GM23338 (cell line): ENCODE results near the gene ALDH3A2. TPM values are rescaled to one million over a fixed set of nuclear protein-coding genes. Genes with fewer than 3 reads are reported as not detected.

Experiments used
- ATAC-seq: fragments of 200-7000 bp; cut with Tn5 transposase; 3 replicates; pipeline ENCODE4 v1.9.1; 2020
- DNase-seq: peaks from one replicate; pipeline ENCODE4 v3.0.0-alpha.2; 2015; ENCODE audit warnings: low spot score
- H2AFZ ChIP-seq: fragments of 200-600 bp; sonication (generic); 2 replicates; pipeline ENCODE4 v1.8.0; 2016; ENCODE audit warnings: antibody characterized with exemption, mild to moderate bottlenecking, moderate library complexity
- H3F3A ChIP-seq: fragments of 200-600 bp; sonication (generic); replicated peaks from 2 replicates; pipeline ENCODE4 v1.8.0; 2017; ENCODE audit warnings: antibody characterized with exemption, mixed run types, low read depth
- H3K27ac ChIP-seq: fragments of 200-600 bp; sonication (generic); 2 replicates; pipeline ENCODE4 v1.6.1; 2016; ENCODE audit warnings: low read depth
- H3K27me3 ChIP-seq: fragments of 200-600 bp; sonication (generic); 2 replicates; pipeline ENCODE4 v1.8.0; 2016; ENCODE audit warnings: mild to moderate bottlenecking, mixed run types, moderate library complexity; ENCODE audit not compliant: insufficient read depth
- H3K36me3 ChIP-seq: fragments of 200-600 bp; sonication (generic); 2 replicates; pipeline ENCODE4 v1.8.0; 2016; ENCODE audit warnings: mild to moderate bottlenecking; ENCODE audit not compliant: insufficient read depth
- H3K4me1 ChIP-seq: fragments of 200-600 bp; sonication (generic); 2 replicates; pipeline ENCODE4 v1.8.0; 2016; ENCODE audit warnings: mild to moderate bottlenecking, moderate library complexity; ENCODE audit not compliant: insufficient read depth
- H3K4me2 ChIP-seq: fragments of 200-600 bp; sonication (generic); 2 replicates; pipeline ENCODE4 v1.7.1; 2017; ENCODE audit warnings: mixed run types
- H3K4me3 ChIP-seq: fragments of 200-600 bp; sonication (generic); 2 replicates; pipeline ENCODE4 v1.6.1; 2016; ENCODE audit warnings: mixed run types
- H3K79me2 ChIP-seq: fragments of 200-600 bp; sonication (generic); replicated peaks from 2 replicates; pipeline ENCODE4 v1.8.0; 2017; ENCODE audit warnings: mild to moderate bottlenecking; ENCODE audit not compliant: insufficient read depth
- H3K9me2 ChIP-seq: fragments of 200-600 bp; sonication (generic); 2 replicates; pipeline ENCODE4 v1.8.0; 2017; ENCODE audit not compliant: insufficient read depth
- H4K20me1 ChIP-seq: fragments of 200-600 bp; sonication (generic); replicated peaks from 2 replicates; pipeline ENCODE4 v1.8.0; 2017; ENCODE audit warnings: mild to moderate bottlenecking; ENCODE audit not compliant: insufficient read depth
- H3K27ac Mint-ChIP-seq: 2 replicates; pipeline ENCODE4 v1.8.0; 2020; ENCODE audit warnings: inconsistent platforms, mild to moderate bottlenecking, moderate library complexity, mixed read lengths
- H3K27me3 Mint-ChIP-seq: 3 replicates; pipeline ENCODE4 v1.8.0; 2022; ENCODE audit warnings: low read depth, mild to moderate bottlenecking, moderate library complexity, mixed read lengths, inconsistent platforms; ENCODE audit not compliant: insufficient read depth, poor library complexity
- H3K36me3 Mint-ChIP-seq: 3 replicates; pipeline ENCODE4 v1.8.0; 2021; ENCODE audit warnings: low read depth, mild to moderate bottlenecking, inconsistent platforms, moderate library complexity, mixed read lengths
- H3K4me1 Mint-ChIP-seq: 3 replicates; pipeline ENCODE4 v1.8.0; 2020; ENCODE audit warnings: mild to moderate bottlenecking, inconsistent platforms, mixed read lengths
- H3K4me3 Mint-ChIP-seq: 3 replicates; pipeline ENCODE4 v1.8.0; 2021; ENCODE audit warnings: moderate library complexity, mild to moderate bottlenecking, inconsistent platforms, mixed read lengths
- H3K9me3 Mint-ChIP-seq: 3 replicates; pipeline ENCODE4 v1.8.0; 2020; ENCODE audit warnings: moderate library complexity, mild to moderate bottlenecking, inconsistent platforms, mixed read lengths
- CREB1 ChIP-seq: fragments of 250-450 bp; sonication (Bioruptor Pico); IDR thresholded peaks from 2 replicates; pipeline ENCODE4 v1.5.0; 2020; ENCODE audit warnings: low read depth, mild to moderate bottlenecking, moderate library complexity
- CTCF ChIP-seq, 2 experiments: fragments of 200-600 bp in 1 of 2; sonication (generic) in 1 of 2; conservative IDR thresholded peaks; 2 replicates each; pipeline versions ENCODE4 v1.5.1 to v1.6.1; 2016 to 2017; ENCODE audit warnings: antibody characterized with exemption in 2 of 2, low read depth in 2 of 2, mild to moderate bottlenecking in 2 of 2, moderate library complexity in 1 of 2
- ETS1 ChIP-seq: IDR thresholded peaks from 2 replicates; pipeline ENCODE4 v1.6.1; 2016; ENCODE audit warnings: antibody characterized with exemption
- EZH2 ChIP-seq: fragments of 200-600 bp; sonication (generic); IDR thresholded peaks from one replicate; pipeline ENCODE4 v1.8.0; 2017; ENCODE audit warnings: antibody characterized with exemption, mild to moderate bottlenecking, low read depth; ENCODE audit not compliant: unreplicated experiment
- EZH2phosphoT487 ChIP-seq: fragments of 200-600 bp; sonication (generic); IDR thresholded peaks from one replicate; pipeline ENCODE4 v1.8.1; 2018; ENCODE audit warnings: antibody characterized with exemption; ENCODE audit not compliant: unreplicated experiment
- JUNB ChIP-seq: IDR thresholded peaks from one replicate; pipeline ENCODE4 v1.6.1; 2016; ENCODE audit warnings: antibody characterized with exemption; ENCODE audit not compliant: unreplicated experiment
- NANOG ChIP-seq: IDR thresholded peaks from 2 replicates; pipeline ENCODE4 v1.6.1; 2016; ENCODE audit warnings: antibody characterized with exemption, borderline replicate concordance
- POLR2AphosphoS5 ChIP-seq: IDR thresholded peaks from 2 replicates; pipeline ENCODE4 v1.6.1; 2016; ENCODE audit warnings: antibody characterized with exemption, low read depth
- REST ChIP-seq: IDR thresholded peaks from one replicate; pipeline ENCODE4 v1.6.1; 2018; ENCODE audit warnings: antibody characterized with exemption; ENCODE audit not compliant: unreplicated experiment
- ZNF331 ChIP-seq: fragments of 250-450 bp; sonication (Bioruptor Pico); IDR thresholded peaks from 2 replicates; pipeline ENCODE4 v1.5.0; 2020; ENCODE audit warnings: low read depth, mild to moderate bottlenecking, moderate library complexity
- polyA plus RNA-seq: library from polyadenylated mRNA; unstranded; fragments of >200 nt; fragmentation: Nextera tagmentation; extraction: Ambion mirVana; gene quantifications from 2 replicates; pipeline ENCODE4 v1.2.1, GENCODE V29; 2016
- total RNA-seq: library from RNA; depleted of rRNA; stranded (reverse); fragments of >200 nt; shearing (Covaris generic); gene quantifications from 2 replicates; pipeline ENCODE4 v1.2.3, GENCODE V29; 2014

ALDH3A2 gene
- total and polyA plus RNA-seq, 2 experiments from 2014 or later, result 31.3 to 159 TPM

DNA sequence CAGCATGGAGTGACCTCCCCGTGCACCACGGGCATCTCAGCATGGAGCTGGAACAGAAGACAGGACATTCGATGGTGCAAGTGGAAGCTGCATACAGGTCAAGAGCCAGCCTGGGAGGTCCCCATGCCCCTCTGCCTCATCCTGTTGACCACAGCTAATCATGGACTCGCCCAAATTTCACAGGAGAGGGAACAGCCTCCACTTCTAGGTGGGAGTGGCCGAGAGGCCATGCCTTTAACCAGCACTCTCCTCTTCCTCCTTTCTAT lies 71.6 kb downstream of the ALDH3A2 start (continued):
- TF ChIP-seq ZNF331 (no peak), EZH2phosphoT487 (no peak), CREB1 (CRISPR knock-in tag) (no peak), ETS1 (no peak), POLR2AphosphoS5 (no peak), NANOG (no peak), EZH2 (no peak), JUNB (no peak), CTCF (conservative IDR thresholded peaks at IDR 0.05; ENCODE audit: low read depth in 2 of 2) (no peak)

DNA sequence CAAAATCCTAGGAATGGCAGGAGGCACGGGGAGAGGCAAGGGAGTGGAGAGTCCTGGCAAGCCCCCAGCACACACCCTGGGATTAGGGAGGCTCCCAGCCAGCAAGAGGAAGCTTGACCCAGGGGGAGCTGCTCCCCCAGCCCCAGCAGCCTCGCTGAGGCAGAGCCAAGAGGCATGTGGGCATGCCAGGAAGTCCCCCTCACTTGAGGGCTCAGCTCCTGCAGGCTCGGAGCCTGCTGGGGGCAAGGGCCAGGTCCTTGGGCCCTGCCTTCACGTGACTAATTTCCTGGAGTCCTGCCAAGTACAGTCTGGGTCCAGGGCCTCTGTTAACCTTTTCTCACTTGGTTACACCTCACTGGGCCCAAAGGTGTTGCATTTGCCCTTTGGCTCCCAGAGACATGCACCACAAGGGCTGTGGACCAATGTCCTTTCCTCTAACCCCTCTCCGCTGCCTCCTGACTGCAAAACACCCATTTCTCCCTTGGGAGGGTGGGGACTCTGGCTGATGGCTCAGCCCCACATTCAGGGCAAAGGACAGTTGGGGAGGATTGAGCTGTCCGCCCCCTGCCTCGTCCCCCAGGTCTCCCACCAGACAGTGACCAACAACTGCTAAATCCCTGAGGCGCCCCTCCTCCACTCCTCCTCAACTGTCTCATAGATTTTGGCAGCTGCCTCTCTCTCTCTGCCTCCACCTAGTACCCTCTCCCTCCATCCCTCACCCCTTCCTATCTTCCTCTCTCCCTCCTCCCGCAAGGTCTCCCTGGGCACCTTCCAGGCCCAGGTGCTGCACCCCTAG lies 72.3 kb downstream of the ALDH3A2 start:
- no peak overlapping the region for H3K27ac ChIP-seq
- H3K9me2 ChIP-seq, result no peaks in the 10 kb centered on the region
- TF ChIP-seq NANOG (no peak), REST (no peak), CTCF (conservative IDR thresholded peaks at IDR 0.05; ENCODE audit: low read depth in 2 of 2) (no peak), POLR2AphosphoS5 (no peak), JUNB (no peak), CREB1 (CRISPR knock-in tag) (no peak), ETS1 (no peak), ZNF331 (no peak)
- no peak overlapping the region for H3K4me2 ChIP-seq
- Mint-ChIP-seq H3K36me3 (no peaks in the 10 kb centered on the region; the same call in 2 of the 3 replicates), H3K4me1 (peaks cover 2% of the 10 kb centered on the region; the same call in 2 of the 3 replicates), H3K27ac (no peak overlapping the region), H3K27me3 (peaks cover 7% of the 10 kb centered on the region), H3K4me3 (no peak overlapping the region), H3K9me3 (no peaks in the 10 kb centered on the region; the same call in 2 of the 3 replicates)
- H3K4me1 ChIP-seq, result no peaks in the 10 kb centered on the region
- H3K79me2 ChIP-seq, result no peaks in the 10 kb centered on the region
- H3K36me3 ChIP-seq, result no peaks in the 10 kb centered on the region
- H3K4me3 ChIP-seq, result no peak overlapping the region
- no peak for DNase-seq
- no peaks in the 10 kb centered on the region for H3F3A ChIP-seq
- H3K27me3 ChIP-seq, result no peaks in the 10 kb centered on the region
- H2AFZ ChIP-seq, result no peak overlapping the region
- ATAC-seq, result no peak
- no peaks in the 10 kb centered on the region for H4K20me1 ChIP-seq
